AG04449 (cell line): ENCODE data around the gene BNIP3.

Experiments
- CTCF ChIA-PET: fragments of 350-600 bp; formaldehyde crosslinking; extraction: SDS; loops from one replicate; lab custom pipeline; 2021; ENCODE audit warnings: antibody characterized with exemption; lab: Yijun Ruan, JAX
- POLR2A ChIA-PET: fragments of 400-600, 350-600 bp; formaldehyde crosslinking; extraction: SDS; loops from one replicate; lab custom pipeline; 2020; ENCODE audit warnings: antibody characterized with exemption, inconsistent platforms; lab: Yijun Ruan, JAX
- DNase-seq: peaks from one replicate; pipeline ENCODE4 v3.0.0-alpha.2; 2010; ENCODE audit warnings: low read depth, low spot score
- H3K4me3 ChIP-seq: 2 replicates; pipeline ENCODE4 v1.5.1; 2011; ENCODE audit warnings: low read depth, mild to moderate bottlenecking, control low read depth, low read length
- CTCF ChIP-seq: IDR thresholded peaks from one replicate; pipeline ENCODE4 v1.5.1; 2011; ENCODE audit warnings: mild to moderate bottlenecking, moderate library complexity, low read length, control low read depth, inconsistent platforms; ENCODE audit not compliant: insufficient read depth; ENCODE audit errors: missing control alignments

BNIP3 gene

DNA sequence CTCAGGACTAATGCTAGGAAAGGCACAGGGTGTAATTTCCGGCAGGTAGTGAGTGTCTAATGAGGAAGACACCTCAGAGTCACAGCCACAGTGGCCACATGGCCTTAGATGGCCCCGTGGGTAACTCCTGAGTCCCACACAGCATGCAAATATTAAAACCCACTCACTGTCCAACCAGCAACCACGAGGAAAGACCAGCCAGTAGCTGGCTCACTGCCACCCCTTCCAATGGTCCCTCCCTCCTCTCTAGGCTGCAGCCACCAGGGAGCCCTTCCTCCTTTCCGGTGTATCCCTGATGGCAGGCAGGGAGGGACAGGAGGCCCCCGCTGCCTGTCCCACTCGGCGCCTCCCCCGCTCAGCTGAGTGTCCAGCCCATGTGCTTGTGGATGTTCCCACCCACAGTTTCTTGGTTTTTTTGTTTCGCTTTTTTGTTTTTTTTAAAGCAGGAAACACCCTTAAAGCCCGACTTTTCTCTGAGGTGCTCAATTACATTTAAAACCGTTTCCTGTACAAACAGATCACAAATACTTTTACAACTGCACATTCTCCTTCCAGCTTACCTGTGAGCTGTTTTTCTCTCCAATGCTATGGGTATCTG, 9.2 kb downstream of the BNIP3 start:
- DNase-seq: no peak
- POLR2A ChIA-PET: interaction anchor here (1.3 kb wide), 1 partner anchor 24 kb away, joined by 5 read pairs; no protein-coding TSS in a partner anchor
- CTCF ChIA-PET: interaction anchor here (1.0 kb wide), 2 partner anchors 8 to 26 kb away, joined by 3 read pairs; no protein-coding TSS in a partner anchor
- no peak for TF ChIP-seq CTCF
- H3K4me3 ChIP-seq: no peak overlapping the region

GRCh38 chr10:131971591-131971990, 10.1 kb downstream of the BNIP3 start:
- POLR2A ChIA-PET: no interaction called here
- no peak for TF ChIP-seq CTCF
- CTCF ChIA-PET: interaction anchor here (0.9 kb wide), 1 partner anchor 86 kb away, joined by 3 read pairs; no protein-coding TSS in a partner anchor
- H3K4me3 ChIP-seq: no peak overlapping the region
- no peak for DNase-seq

DNA sequence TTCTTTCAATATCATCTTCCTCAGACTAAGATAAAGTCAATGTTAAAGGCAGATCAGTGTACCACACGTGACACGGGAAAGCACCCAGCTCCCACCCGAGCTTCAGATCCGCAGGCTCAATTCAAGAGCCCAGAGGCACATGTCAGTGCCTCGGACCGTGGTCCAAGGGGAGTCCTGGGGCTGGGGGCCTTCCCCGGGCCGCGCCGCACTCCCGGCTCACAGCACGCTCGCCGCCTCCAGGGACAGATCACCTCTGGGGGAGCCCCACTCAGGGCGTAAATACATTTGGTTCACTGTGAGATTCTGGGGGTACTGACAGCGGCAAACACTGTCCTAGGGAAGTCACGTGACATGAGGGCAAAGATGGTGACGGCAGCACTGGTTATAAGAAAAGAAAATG, 10.8 kb downstream of the BNIP3 start:
- no peak overlapping the region for H3K4me3 ChIP-seq
- CTCF ChIA-PET: no interaction called here
- POLR2A ChIA-PET: no interaction called here
- no peak for DNase-seq
- no peak for TF ChIP-seq CTCF

GRCh38 chr10:131968949-131969348, 12.8 kb downstream of the BNIP3 start:
- DNase-seq: no peak
- POLR2A ChIA-PET: no interaction called here
- no peak for TF ChIP-seq CTCF
- H3K4me3 ChIP-seq: no peak overlapping the region
- CTCF ChIA-PET: interaction anchor here (1.0 to 1.3 kb wide), 2 partner anchors 54 to 83 kb away, joined by 3 read pairs; no protein-coding TSS in a partner anchor

DNA sequence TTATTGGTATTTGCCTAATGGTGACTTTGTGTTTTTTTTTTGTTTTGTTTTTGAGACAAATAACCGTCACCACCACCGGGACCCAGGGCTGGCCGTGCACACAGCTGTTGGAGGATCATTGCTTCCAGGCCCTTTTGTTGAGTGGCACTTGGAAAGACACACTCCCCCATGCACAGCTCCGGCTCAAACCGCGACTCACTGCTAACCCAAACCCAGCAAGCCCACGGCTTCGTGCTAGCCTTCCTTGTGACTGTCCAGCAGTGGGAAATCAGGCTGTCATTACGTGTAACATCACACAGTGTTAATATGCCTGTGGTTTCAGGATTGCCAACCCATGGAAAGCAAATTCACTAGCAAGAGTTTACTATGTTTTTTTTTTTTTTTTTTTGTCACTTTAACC, 17.4 kb downstream of the BNIP3 start:
- ChIA-PET CTCF (interaction anchor here (1.4 to 2.5 kb wide), 2 partner anchors 10 to 79 kb away, joined by 4 to 7 read pairs; no protein-coding TSS in a partner anchor), POLR2A (interaction anchor here (0.7 to 0.9 kb wide), 2 partner anchors 11 to 16 kb away, joined by 3 to 4 read pairs; no protein-coding TSS in a partner anchor)
- no peak for DNase-seq
- no peak for TF ChIP-seq CTCF
- no peak overlapping the region for H3K4me3 ChIP-seq

- no peak for TF ChIP-seq CTCF
- ChIA-PET CTCF (no interaction called here), POLR2A (interaction anchor here (0.9 kb wide), 1 partner anchor 17 kb away, joined by 3 read pairs; no protein-coding TSS in a partner anchor)
- no peak for DNase-seq
- no peak overlapping the region for H3K4me3 ChIP-seq
Measured at GRCh38 chr10:131963811-131964210, 17.9 kb downstream of the BNIP3 start.
